HUDEP-2 (cell line): ENCODE measurements around the gene IRS1.

Experiments used
- DNase-seq, 76 experiments: peaks; one replicate each; lab custom pipeline; 2025; ENCODE audit not compliant: unreplicated experiment in 76 of 76; lab: John Stamatoyannopoulos, UW

Gene IRS1

GRCh38 chr2:226763320-226763719, 36.3 kb downstream of the IRS1 start:
- DNase-seq: no peak

- DNase-seq: no peak
Observed at GRCh38 chr2:226761195-226761583, 38.4 kb downstream of the IRS1 start.

- DNase-seq: no peak
Observed at GRCh38 chr2:226760412-226761194, 39.0 kb downstream of the IRS1 start.

- no peak for DNase-seq
Observed at GRCh38 chr2:226759768-226760167, 39.9 kb downstream of the IRS1 start.

GRCh38 chr2:226758921-226759640, 40.5 kb downstream of the IRS1 start:
- no peak for DNase-seq

GRCh38 chr2:226756131-226756530, 43.5 kb downstream of the IRS1 start:
- DNase-seq: no peak

GRCh38 chr2:226755631-226756030, 44.0 kb downstream of the IRS1 start:
- DNase-seq: no peak

- no peak for DNase-seq
Observed at GRCh38 chr2:226754821-226755604, 44.6 kb downstream of the IRS1 start.

- no peak for DNase-seq
Observed at GRCh38 chr2:226752887-226753286, 46.7 kb downstream of the IRS1 start.

GRCh38 chr2:226747288-226747687, 52.3 kb downstream of the IRS1 start:
- DNase-seq: no peak

- DNase-seq: no peak
Observed at GRCh38 chr2:226746196-226746800, 53.3 kb downstream of the IRS1 start.

- no peak for DNase-seq
Observed at GRCh38 chr2:226743915-226744314, 55.7 kb downstream of the IRS1 start.

- no peak for DNase-seq
Observed at GRCh38 chr2:226742347-226742746, 57.3 kb downstream of the IRS1 start.

GRCh38 chr2:226740039-226740648, 59.5 kb downstream of the IRS1 start:
- no peak for DNase-seq

GRCh38 chr2:226739545-226740030, 60.0 kb downstream of the IRS1 start:
- DNase-seq: no peak

- DNase-seq: no peak
Observed at GRCh38 chr2:226738821-226739544, 60.6 kb downstream of the IRS1 start.

GRCh38 chr2:226738191-226738820, 61.3 kb downstream of the IRS1 start:
- no peak for DNase-seq

GRCh38 chr2:226736382-226736781, 63.2 kb downstream of the IRS1 start:
- DNase-seq: no peak

GRCh38 chr2:226733927-226734564, 65.6 kb downstream of the IRS1 start:
- DNase-seq: no peak
